Cortex of kidney (tissue), 1 donor: ENCODE measurements around the gene ARID1B.
A peak's percentile ranks its signal among the peaks of the same experiment; 100 is the strongest.

Experiments used
- DNase-seq: peaks from one replicate; lab custom pipeline; 2025; lab: John Stamatoyannopoulos, UW

ARID1B gene

GRCh38 chr6:156992020-156992804, 215.0 kb downstream of the ARID1B start:
- no peak for DNase-seq

GRCh38 chr6:156993713-156994112, 216.5 kb downstream of the ARID1B start:
- no peak for DNase-seq

- no peak for DNase-seq
Observed at GRCh38 chr6:156994215-156995076, 217.3 kb downstream of the ARID1B start.

- DNase-seq: no peak
Observed at GRCh38 chr6:156995502-156995901, 218.3 kb downstream of the ARID1B start.

GRCh38 chr6:156996265-156996664, 219.1 kb downstream of the ARID1B start:
- no peak for DNase-seq

GRCh38 chr6:156998794-156999330, 221.7 kb downstream of the ARID1B start:
- no peak for DNase-seq

GRCh38 chr6:156999762-157000161, 222.6 kb downstream of the ARID1B start:
- DNase-seq: no peak

- DNase-seq: no peak
Observed at GRCh38 chr6:157001716-157002115, 224.5 kb downstream of the ARID1B start.

GRCh38 chr6:157002774-157003173, 225.6 kb downstream of the ARID1B start:
- DNase-seq: no peak

GRCh38 chr6:157005940-157006339, 228.8 kb downstream of the ARID1B start:
- no peak for DNase-seq

- no peak for DNase-seq
Observed at GRCh38 chr6:157008568-157008967, 231.4 kb downstream of the ARID1B start.

- DNase-seq: no peak
Observed at GRCh38 chr6:157012355-157012754, 235.2 kb downstream of the ARID1B start.

- no peak for DNase-seq
Observed at GRCh38 chr6:157013649-157014304, 236.6 kb downstream of the ARID1B start.

- DNase-seq: no peak
Observed at GRCh38 chr6:157014871-157015270, 237.7 kb downstream of the ARID1B start.

GRCh38 chr6:157017022-157017421, 239.8 kb downstream of the ARID1B start:
- no peak for DNase-seq

GRCh38 chr6:157017861-157018260, 240.7 kb downstream of the ARID1B start:
- no peak for DNase-seq

GRCh38 chr6:157019115-157019641, 242.0 kb downstream of the ARID1B start:
- DNase-seq: no peak

- no peak for DNase-seq
Observed at GRCh38 chr6:157019733-157020132, 242.6 kb downstream of the ARID1B start.

- DNase-seq: no peak
Observed at GRCh38 chr6:157020398-157020797, 243.2 kb downstream of the ARID1B start.

- DNase-seq: no peak
Observed at GRCh38 chr6:157020881-157021343, 243.7 kb downstream of the ARID1B start.

- peak; percentile 44 for DNase-seq
Observed at GRCh38 chr6:157021344-157021992, 244.3 kb downstream of the ARID1B start.
